SU-DHL-6 (cell line): Measurements from ENCODE around the gene TMEM79.

Experiments used
- CTCF ChIP-seq: fragments of 200-600 bp; sonication (generic); IDR thresholded peaks from one replicate; pipeline ENCODE4 v1.5.1; 2017; ENCODE audit warnings: antibody characterized with exemption, mild to moderate bottlenecking, low read length, moderate library complexity; ENCODE audit not compliant: insufficient read depth, poor library complexity, severe bottlenecking
- EZH2phosphoT487 ChIP-seq: fragments of 200-600 bp; sonication (generic), shearing (Covaris generic); conservative IDR thresholded peaks from 2 replicates; pipeline ENCODE4 v1.6.1; 2018; ENCODE audit warnings: mild to moderate bottlenecking, antibody characterized with exemption, low read length, moderate library complexity, mixed read lengths

DNA sequence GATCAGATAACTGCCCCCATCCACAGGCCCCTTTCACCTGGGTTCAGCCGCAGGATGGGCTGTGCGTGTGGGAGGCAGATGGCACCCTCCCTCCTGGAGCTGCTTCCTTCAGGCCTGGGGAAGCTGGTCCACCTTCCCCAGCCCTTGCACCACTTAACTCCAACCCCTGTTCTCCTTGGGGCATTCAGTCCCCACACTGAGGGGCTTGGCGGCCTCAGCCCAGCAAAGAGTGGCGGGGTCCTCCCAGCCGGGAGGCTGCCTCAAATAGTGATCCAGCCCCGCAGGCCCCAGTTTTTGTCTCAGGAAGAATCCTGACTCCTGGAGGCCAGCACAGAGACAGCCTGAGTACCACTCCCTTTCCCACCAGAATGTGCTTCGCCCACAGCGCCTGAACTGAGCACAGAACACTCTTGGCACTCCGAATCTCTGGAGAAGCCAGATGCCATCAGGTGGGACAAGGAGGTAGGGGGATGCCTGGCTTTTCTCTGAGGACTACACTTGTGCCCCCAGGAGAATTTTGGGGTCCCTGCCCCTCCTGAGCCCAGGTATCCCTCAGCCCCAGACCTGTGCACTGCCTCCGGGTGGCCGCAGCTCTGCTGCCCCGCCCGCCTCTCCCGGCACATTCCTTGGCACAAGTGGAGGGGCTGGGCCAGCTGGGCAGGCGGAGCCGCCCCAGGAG, 37.2 kb upstream of the TMEM79 start:
- TF ChIP-seq CTCF (no peak), EZH2phosphoT487 (no peak)
